IMR-90 (cell line): ENCODE data around the gene SSX2IP.

Experiments
- CTCF ChIP-seq: conservative IDR thresholded peaks from 2 replicates; pipeline ENCODE4 v1.5.1; 2012; ENCODE audit warnings: mild to moderate bottlenecking, low read depth, low read length, improper control_type of control experiment
- FOS ChIP-seq: fragments of 150-350 bp; IDR thresholded peaks from 2 replicates; pipeline ENCODE4 v1.6.1; 2016; ENCODE audit warnings: low read depth, low read length

- TF ChIP-seq CTCF (no peak), FOS (no peak)
Observed at GRCh38 chr1:84704872-84705417, 14.7 kb upstream of the SSX2IP start.
